ENCODE results near the gene TMED1. TPM values are rescaled to one million over a fixed set of nuclear protein-coding genes. Genes with fewer than 3 reads are reported as not detected.
A peak's percentile ranks its signal among the peaks of the same experiment; 100 is the strongest.
"Not testable (repeated sequence)": the region's sequence is repeated elsewhere in the genome, so short reads cannot be mapped to it uniquely, and the experiment has no call there.

TMED1 gene, protein sequence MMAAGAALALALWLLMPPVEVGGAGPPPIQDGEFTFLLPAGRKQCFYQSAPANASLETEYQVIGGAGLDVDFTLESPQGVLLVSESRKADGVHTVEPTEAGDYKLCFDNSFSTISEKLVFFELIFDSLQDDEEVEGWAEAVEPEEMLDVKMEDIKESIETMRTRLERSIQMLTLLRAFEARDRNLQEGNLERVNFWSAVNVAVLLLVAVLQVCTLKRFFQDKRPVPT
- total RNA-seq: 10 to 100 TPM; 27.2 to 28.5 TPM
- long read RNA-seq, transcript TMED1-201 (4 exons, 1,340 nt): major isoform, 27 of 27 reads
- long read RNA-seq, partial matches to known transcripts: 0 of 27 reads
- long read RNA-seq, other reads (novel, unspliced or antisense): 0 of 27 reads

DNA sequence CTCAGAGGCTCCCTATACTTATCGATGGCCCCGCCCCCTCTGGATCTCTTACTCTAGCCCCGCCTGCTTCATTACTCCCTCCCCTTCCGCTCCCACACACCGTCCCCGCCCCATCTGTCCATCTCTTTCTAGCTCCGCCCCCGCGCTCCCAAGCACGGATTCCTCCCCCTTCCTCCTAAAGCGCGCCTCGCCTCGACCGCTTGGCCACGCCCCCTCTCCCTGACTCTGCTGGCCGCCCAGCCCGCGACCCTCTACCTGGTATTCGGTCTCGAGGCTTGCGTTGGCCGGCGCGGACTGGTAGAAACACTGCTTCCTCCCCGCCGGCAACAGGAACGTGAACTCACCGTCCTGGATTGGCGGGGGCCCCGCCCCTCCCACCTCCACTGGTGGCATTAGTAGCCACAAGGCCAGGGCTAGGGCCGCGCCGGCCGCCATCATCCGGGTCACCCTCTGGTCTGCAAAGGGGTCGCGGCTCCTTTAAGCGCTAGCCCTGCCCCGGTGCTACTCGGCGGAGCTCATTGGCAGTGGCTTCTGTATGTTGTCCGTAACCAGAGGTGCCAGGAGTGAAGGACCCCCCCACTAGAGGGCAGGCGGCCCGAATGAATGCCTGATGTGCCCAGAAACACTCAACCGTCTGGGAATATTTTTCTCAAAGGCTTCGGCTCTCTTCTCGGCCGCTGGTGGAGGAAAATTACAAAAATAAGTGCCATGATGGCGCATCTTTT, at the start of gene TMED1:
TMED1 (minus strand) TSS at position 459 of the 725 bp plus-strand sequence; CDS start at position 438, 21 bp downstream.
- intact Hi-C loops (cut with DNase I): no loop called here
- ATAC-seq (peak; percentile 94 to 95), DNase-seq (peak; percentile 100)

DNA sequence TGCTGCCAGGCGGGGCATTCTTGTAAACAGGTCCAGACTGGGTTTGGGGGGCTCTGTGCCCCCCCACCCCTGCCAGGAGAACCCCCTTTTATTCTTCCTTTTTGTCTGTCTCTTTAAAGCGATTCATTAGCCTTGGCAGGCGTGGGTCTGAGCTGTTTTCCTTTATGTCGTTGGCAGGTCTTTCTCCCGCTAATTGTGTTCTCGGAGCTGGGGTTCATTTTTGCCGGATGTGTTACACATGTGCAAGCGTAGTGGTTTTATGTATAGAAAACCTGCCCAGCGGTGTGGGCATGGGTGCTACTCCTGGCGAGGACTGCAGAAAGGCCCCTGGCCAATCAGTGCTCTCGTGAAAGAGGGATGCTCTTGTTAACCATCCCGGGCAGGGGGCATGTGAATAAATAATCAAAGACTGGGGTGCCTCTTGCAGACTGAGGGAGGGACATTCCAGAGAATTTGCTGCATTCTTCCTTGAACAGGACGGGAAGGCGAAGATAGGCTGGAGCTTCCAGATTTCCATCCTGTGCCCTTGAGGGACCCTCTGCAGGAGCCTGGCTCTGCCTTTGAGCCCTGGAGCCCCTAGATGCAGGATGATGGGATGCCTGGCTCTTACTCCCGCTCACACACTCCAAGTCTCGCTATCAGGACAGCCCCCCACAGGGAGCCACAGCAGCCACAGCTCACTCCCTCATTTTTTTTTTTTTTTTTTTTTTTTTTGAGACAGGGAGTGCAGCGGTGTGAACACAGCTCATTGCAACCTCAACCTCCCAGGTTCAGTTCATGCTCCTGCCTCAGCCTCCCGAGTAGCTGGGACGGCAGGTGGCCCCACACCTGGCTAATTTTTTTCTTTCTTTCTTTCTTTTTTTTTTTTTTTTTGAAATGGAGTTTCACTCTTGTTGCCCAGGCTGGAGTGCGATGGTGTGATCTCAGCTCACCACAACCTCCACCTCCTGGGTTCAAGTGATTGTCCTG, 49.5 kb upstream of the TMED1 start:
- intact Hi-C loops (cut with DNase I): no loop called here
- DNase-seq: no peak
- ATAC-seq: no peak

- peak in 1 of 2 donors; percentile 18 for ATAC-seq
- intact Hi-C loops (cut with DNase I): loop anchor here in 1 of 2 donors (5.0 kb wide), 1 partner anchor 33 kb away; no protein-coding TSS in a partner anchor
- DNase-seq: no peak
Measured at GRCh38 chr19:10884274-10884673, 48.3 kb upstream of the TMED1 start.

GRCh38 chr19:10882108-10882457, 46.1 kb upstream of the TMED1 start:
- intact Hi-C loops (cut with DNase I): loop anchor here in 1 of 2 donors (5.0 kb wide), 1 partner anchor 35 kb away; no protein-coding TSS in a partner anchor
- ATAC-seq (peak; percentile 60 to 83), DNase-seq (peak; percentile 43)

GRCh38 chr19:10881403-10882107, 45.5 kb upstream of the TMED1 start:
- ATAC-seq: no peak
- intact Hi-C loops (cut with DNase I): loop anchor here in 1 of 2 donors (5.0 kb wide), 1 partner anchor 36 kb away; no protein-coding TSS in a partner anchor
- no peak for DNase-seq

DNA sequence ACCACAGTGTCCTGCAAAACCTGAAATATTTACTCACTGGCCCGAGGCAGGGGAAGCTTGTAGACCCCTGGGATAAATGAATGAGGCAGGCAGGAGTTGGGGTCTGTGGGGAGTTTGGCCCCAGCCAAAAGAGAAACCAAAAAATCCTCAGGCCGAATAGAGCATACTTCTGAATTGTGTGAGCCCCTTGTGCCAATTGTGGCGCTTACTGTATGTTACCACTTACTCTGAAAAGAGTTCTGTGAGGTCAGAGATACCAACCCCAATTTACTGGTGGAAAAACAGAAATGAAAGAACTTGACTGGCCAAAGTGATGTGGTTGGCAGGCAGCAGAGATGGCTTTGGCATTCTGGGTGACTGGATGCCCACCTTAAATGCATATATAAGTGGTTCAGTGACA, 42.2 kb upstream of the TMED1 start:
- intact Hi-C loops (cut with DNase I): loop anchor here in 1 of 2 donors (10.0 kb wide), 1 partner anchor 47 kb away; the partner anchor contains the start of genes TIMM29 and YIPF2
- no peak for ATAC-seq
- no peak for DNase-seq

DNA sequence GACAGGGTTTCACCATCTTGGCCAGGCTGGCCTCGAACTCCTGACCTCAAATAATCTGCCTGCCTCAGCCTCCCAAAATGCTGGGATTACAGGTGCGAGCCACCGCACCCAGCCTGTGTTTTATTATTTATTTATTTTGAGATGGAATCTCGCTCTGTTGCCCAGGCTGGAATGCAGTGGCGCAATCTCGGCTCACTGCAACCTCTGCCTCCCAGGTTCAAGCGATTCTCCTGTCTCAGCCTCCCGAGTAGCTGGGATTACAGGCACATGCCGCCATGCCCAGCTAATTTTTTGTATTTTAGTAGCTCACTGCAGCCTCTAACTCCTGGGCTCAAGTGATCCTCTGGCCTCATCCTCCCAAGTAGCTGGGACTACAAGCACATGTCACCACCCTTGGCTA, 41.6 kb upstream of the TMED1 start:
- DNase-seq, ATAC-seq: not testable (repeated sequence)
- intact Hi-C loops (cut with DNase I): loop anchor here in 1 of 2 donors (10.0 kb wide), 1 partner anchor 47 kb away; the partner anchor contains the start of genes TIMM29 and YIPF2

DNA sequence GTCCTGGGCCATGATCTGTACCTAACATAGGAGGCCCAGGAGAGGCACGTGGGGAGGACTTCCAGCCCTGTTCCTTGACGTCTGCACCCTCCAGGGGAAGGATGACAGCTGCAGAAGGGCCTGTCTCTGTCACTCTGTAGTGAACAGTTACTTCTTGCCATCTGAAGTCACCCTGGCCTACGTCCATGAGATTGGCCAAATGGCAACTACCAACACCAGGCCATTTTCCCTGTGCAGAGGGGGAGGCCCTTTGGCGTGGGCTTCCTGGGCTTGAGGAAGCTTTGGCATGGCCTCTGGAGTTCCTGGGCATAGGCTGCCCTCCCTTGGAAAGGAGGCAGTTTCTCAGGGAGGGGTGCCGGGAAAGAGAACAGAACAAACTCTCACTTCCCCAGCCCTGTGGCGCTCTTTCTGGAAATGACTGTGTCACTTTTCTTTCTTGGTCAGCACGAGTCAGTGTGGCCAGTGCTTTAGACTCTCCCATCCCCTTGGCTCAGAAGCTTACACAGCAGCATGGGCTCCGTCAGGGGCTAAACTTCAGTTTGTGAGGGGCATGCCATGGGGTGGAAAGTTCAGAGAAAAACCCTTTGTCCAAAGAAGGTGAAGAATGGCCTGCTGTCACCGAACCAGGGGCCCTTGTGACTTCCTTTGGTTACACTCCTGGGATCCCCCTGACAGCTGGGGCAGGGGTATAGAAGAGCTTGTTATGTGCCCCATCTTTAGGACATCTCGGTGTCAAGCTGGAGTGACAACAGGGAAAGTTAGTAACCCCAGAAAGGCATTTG, 40.6 kb upstream of the TMED1 start:
- ATAC-seq (peak; percentile 20 to 53), DNase-seq (peak; percentile 63)
- intact Hi-C loops (cut with DNase I): loop anchor here in 1 of 2 donors (10.0 kb wide), 1 partner anchor 48 kb away; the partner anchor contains the start of genes TIMM29 and YIPF2

- no peak for DNase-seq
- intact Hi-C loops (cut with DNase I): loop anchor here in 1 of 2 donors (5.0 to 10.0 kb wide), 2 partner anchors 51 to 157 kb away; partner anchors contain the start of genes DNM2, TIMM29 and YIPF2
- no peak for ATAC-seq
Measured at GRCh38 chr19:10874024-10874423, 38.0 kb upstream of the TMED1 start.

DNA sequence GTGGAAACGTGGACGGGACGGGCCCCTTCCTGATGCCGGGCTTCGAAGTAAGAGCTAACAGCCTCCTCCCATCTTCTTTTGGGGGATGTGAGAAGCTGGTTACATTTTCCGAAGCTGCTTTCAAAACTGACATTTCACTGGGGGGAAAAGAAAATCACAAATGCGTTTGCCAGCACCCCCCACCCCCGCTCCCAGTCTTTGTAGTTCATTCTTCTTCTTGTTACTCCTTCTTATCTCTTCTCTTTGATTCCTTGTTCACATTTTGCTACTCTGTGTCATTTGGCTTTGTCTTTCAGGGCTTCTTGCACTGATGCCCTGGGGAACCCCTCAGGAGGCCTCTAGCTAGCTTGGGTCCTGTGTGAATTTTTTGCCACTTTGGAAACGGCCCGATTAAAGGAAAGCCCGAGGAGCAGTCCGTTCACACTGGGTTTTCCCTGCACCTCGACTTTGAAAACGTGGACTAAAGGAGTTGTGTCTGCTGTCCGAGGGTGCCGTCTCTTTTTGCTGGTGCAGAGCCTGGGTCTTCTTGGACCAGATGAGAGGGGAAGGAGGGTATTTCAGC, 36.6 kb upstream of the TMED1 start:
- intact Hi-C loops (cut with DNase I): loop anchor here in 1 of 2 donors (5.0 to 10.0 kb wide), 2 partner anchors 52 to 155 kb away; partner anchors contain the start of genes DNM2, TIMM29 and YIPF2
- no peak for ATAC-seq
- no peak for DNase-seq

GRCh38 chr19:10871711-10872545, 35.9 kb upstream of the TMED1 start:
- ATAC-seq (peak in 1 of 2 donors; percentile 1), DNase-seq (peak; percentile 62)
- intact Hi-C loops (cut with DNase I): loop anchor here in 1 of 2 donors (5.0 to 10.0 kb wide), 2 partner anchors 53 to 155 kb away; partner anchors contain the start of genes DNM2, TIMM29 and YIPF2

DNA sequence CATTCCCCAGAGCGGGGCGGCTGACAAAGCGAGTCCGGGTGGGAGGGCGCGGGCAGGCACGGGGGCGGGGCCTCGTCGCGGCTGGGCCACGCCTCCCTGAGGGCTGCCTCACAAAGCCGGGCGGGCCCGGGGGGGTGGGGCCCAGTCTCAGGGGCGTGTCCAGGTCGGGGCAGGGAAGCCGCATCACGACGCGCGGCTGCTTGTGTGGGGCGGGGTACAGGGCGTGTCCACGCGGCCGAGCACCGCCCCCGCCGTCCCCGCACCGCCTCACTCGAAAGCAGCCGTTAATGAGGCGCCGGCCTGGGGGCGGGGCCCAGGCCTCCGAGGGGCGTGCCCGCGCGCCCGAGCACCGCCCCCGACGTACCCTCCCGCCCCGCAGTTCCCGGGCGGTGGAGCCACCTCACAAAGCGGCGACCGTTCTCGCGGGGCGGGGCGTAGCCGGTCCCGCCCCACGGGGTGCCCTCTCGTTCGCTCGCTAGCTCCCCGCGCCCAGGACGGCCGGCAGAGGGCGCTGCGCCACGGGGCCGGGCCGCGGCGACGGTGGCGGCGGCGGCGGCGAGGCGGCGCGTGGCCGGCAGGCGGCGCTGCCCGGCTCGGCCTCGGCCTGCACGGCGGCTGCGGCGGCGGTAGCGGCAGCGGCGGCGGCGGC, 35.1 kb upstream of the TMED1 start, which contains the start of gene CARM1:
CARM1 (plus strand) TSS at position 599 of the 649 bp plus-strand sequence. CDS start 150 bp downstream, outside the sequence.
- peak; percentile 99 for DNase-seq
- intact Hi-C loops (cut with DNase I): loop anchor here in 1 of 2 donors (5.0 to 10.0 kb wide), 2 partner anchors 54 to 154 kb away; partner anchors contain the start of genes DNM2, TIMM29 and YIPF2
- peak; percentile 96 to 97 for ATAC-seq

- ATAC-seq (peak; percentile 0 to 18), DNase-seq (no peak)
Measured at GRCh38 chr19:10870501-10870954, 34.5 kb upstream of the TMED1 start.

DNA sequence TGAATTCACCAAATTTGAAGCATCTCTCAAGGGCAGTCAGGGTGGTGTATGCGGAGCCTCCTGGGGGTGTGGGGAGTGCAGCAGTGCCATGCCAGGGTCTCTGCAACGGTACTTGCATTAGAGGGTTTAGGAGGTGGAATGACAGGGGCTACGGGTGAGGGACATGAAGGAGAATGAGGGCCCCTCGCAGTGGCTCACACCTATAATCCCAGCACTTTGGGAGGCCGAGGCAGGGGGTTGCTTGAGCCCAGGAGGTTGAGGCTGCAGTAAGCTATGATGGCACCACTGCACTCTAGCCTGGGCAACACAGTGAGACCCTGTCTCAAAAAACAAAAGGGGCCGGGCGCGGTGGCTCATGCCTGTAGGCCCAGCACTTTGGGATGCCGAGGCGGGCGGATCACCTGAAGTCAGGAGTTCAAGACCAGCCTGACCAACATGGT, 33.9 kb upstream of the TMED1 start:
- ATAC-seq, DNase-seq: not testable (repeated sequence)
- intact Hi-C loops (cut with DNase I): loop anchor here (5.0 to 10.0 kb wide), 3 partner anchors 55 to 153 kb away; partner anchors contain the start of genes DNM2 (in 1 of the 2), TIMM29 (in 1 of the 2) and YIPF2 (in 1 of the 2)

More at GRCh38 chr19:10870501-10870954, 34.5 kb upstream of the TMED1 start:
- intact Hi-C loops (cut with DNase I): loop anchor here in 1 of 2 donors (5.0 to 10.0 kb wide), 2 partner anchors 54 to 153 kb away; partner anchors contain the start of genes DNM2, TIMM29 and YIPF2

All from left cardiac atrium (tissue), 4 donors.